HG03060 (cell line): ENCODE measurements around the gene TCF20.

Experiments used
- ATAC-seq: cut with Tn5 transposase; IDR thresholded peaks from one replicate; pipeline ENCODE4 v1.9.1; 2021; ENCODE audit warnings: low read depth, moderate number of reproducible peaks; ENCODE audit not compliant: unreplicated experiment

Gene TCF20

GRCh38 chr22:42301077-42301741, 30.8 kb upstream of the TCF20 start:
- no peak for ATAC-seq

- peak; percentile 35 for ATAC-seq
Observed at GRCh38 chr22:42300259-42301076, 30.0 kb upstream of the TCF20 start.

DNA sequence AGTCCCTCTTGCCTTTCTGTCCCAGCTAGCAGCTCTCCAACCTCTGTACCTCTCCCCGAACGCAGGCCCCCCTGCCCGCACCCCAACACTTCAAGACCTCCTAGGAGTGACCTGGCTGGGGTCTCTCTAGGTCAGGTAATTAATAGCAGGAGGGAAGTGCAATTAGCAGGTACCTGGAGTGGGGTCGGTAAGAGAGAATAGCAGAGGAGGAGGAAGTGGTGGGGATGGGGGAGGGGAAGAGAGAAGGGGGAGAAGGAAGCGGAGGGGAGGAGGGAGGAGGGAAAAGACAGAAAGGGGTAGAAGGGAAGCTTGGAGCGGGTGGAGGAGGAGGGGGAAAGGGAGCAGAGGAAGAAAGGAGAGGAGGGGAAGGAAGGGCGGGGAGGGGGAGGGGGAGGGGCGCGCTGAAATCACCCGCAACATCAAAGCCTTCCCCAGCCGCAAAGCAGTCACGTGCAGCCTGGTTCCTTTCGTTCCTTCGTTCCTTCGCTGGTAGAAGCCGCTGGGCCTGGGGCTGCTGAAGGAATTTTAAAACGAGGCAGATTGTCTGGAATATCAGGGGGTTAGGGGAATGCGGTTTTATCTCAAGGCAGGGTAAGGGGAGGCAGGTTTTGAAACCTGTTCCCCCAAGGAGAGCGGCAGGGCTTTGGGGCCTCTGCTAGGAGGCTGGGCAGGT, 29.3 kb upstream of the TCF20 start:
- no peak for ATAC-seq

- no peak for ATAC-seq
Observed at GRCh38 chr22:42298746-42299145, 28.3 kb upstream of the TCF20 start.

- ATAC-seq = no peak
Observed at GRCh38 chr22:42297778-42298177, 27.3 kb upstream of the TCF20 start.

DNA sequence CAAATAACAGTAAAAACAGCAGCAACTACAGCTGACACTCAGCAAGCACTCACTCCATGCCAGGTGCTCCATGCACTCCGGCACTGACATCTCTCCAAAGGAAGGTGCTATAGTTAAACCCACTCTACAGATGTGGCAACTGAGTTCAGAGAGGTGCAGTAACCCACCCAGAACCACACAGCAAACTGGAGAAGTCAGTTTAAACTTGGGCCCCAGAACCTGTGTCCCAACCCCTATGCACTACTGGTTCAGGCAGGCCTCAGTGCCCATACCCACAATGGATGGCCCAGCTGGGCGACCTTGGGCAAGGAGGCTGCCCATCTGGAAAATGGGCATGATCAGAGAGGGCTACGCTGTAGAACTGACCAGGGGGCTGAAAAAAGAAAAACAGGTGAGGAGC, 26.4 kb upstream of the TCF20 start:
- no peak for ATAC-seq

DNA sequence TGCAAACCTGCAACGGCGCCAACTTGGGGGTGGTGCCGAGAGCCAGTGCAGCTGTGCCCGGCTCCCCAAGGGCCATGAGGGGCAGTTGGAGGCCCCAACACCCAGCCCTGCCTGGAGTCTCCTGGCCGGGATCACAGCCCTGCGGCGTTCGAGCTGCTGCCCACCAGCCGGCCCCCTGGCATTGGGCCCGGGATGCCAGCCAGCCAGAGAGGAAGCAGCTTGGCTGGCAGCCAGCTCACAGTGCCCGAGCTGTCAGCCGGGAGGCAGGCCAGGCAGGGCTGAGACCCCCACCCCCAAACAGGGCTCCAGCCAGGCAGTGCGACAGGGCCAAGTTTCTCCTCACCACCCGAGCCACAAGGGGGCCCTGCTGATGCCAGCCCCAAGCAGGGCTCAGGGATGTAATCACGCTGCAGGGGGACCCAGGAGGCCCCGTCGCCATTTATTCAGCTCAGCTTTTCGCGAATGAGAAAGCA, 26.0 kb upstream of the TCF20 start:
- no peak for ATAC-seq

GRCh38 chr22:42294034-42294985, 23.9 kb upstream of the TCF20 start:
- no peak for ATAC-seq

DNA sequence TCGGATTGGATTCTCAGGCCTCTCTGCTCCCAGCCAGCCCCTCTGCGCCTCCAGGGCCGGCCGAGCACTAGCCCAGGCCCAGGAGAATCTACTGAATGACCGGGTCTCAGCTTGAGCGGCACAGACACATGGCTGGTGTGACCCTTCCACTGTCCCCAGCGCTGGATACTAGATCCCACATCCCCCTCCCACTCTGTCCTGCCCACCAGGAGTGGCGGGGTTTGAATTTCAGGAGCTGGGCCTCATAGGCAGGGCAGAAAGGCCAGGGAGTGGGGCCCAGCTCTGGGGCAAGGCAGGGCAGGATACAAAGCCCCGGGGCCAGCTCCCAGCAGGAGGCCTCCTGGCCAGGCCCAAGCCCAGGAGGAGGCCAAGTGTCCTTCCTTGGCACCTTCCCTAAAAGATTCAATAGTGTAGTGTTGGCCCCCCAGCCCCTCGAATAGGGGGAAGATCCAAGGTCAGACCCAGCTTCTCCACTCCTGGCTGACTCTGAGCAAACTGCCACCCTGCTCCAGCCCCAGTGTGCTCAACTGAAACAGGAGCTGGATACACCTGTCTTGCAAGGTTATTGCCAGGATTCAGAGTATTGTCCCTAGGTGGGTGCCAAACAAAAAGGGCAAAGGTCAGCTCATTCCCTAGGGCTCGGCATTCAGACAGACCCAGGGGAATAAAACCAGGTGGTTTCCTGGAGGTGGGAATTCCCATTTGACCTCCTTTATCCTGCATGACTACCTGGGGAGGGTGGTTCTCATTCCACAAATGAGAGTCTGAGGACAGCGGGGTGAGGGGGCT, 22.5 kb upstream of the TCF20 start:
- ATAC-seq = no peak

DNA sequence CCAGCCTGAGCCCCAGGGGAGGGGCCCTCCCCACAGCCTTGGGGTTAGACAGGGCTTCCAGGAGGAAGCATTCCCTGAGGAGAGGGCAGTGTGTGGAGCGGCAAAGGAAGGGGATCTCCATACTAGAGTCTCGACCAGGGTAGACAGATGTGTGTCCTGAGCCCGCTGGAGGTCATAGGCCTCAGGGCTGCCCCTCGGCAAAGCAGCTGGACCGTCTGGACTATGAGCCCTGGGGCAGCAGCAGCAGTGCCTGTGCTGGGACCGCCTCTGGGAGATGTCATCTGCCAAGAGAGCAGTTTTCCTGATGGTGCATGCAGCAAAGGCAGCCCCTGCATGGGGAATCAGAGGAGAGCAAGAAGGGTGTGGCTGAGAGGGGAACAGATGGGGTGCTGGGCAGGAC, 20.8 kb upstream of the TCF20 start:
- ATAC-seq = no peak

DNA sequence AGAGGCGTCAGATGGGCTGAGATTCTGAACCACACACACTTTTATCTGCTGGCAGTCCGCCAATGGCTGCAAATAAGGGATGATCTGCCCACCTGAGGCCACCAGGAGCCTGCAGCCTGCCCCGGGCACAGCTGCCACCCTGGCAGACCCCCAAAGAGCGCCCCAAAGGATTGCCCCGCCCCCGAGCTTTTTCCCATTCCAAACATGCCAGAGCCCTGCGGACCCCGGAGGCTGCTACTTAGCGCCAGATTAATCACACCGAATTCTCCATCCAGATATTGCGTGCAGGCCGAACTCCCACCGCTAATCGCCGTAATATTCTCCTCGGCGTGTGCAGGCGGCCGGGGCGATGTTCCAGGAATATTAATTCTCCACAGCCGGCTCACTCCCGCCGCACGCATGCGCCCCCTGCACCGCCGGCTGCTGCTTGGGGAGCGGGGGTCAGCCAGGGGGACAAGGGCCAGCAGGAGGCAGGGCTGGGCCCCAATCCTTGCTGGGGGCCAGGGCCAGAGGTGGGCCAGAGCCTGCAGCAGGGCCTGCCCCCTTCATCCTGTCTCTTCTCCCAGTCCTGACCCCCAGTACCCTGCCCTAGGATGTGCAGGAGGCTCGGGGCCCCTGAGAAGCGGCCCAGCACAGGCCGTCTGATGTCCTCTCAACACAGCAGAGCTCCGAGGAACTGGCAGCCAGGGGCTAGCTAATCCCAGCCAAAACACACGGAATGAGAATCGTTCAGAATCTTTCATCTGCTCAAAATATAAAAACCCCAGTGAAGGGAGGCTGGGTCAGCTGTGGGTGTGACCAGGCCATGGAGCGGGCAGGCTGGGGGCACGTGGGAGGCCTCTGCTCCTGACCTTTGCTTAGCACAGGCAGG, 19.5 kb upstream of the TCF20 start:
- ATAC-seq = no peak

DNA sequence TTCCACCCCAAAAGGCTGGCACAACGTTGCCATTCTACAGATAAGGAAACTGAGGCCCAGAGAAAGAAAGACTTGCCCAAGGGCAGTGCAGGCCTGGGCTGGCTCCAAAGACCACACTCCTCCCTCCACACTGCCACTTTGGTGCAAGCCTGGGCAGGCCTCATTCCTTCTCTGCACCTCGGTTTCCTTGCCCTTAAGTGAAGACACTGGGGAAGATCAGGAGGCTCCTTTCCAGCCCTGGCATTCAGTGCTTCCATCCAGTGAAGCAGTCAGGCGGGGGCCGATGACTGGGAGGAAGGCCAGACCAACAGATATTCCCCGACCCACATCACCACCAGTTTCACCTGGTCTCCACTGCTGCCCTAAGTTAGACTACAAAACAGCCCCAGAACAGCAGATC, 18.3 kb upstream of the TCF20 start:
- no peak for ATAC-seq

- no peak for ATAC-seq
Observed at GRCh38 chr22:42287174-42287890, 16.9 kb upstream of the TCF20 start.

DNA sequence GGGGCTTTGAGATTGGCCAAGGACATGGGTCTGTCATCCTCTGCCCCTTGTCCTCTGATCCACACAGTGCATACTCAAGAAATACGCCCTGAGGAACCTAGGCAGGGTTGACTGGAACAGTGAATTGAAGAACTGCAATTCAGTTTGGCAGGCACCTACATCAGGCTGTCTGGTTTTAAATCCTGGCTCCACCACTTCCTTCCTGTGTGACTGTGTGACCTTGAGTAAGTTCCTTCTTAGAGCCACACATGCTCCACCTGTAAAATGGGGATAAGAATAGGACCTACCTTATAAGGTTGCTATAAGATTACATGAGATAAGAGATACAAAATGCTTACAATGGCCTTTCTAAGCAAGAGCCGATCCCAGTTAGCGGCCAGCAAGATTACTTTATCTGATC, 15.8 kb upstream of the TCF20 start:
- no peak for ATAC-seq

DNA sequence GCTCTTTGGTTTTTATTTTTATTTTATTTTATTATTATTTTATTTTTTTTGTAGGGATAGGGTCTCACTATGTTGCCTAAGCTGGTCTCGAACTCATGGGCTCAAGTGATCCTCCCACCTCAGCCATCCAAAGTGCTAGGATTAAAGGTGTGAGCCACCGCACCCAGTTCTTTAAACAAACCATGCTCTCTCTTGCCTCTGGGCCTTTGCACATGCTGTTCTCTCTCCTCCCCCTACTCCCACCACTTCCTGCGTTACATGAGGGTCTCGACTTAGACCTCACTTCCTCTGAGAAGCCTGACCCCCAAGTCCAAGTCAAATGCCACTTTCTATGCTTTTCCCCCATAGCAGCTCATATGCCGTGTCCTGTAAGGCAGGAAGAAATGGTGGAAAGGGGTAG, 15.2 kb upstream of the TCF20 start:
- ATAC-seq = no peak

GRCh38 chr22:42284643-42285181, 14.3 kb upstream of the TCF20 start:
- no peak for ATAC-seq

GRCh38 chr22:42284202-42284591, 13.7 kb upstream of the TCF20 start:
- ATAC-seq = no peak
